GM23248 (cell line): Measurements from ENCODE around the gene PAM. TPM values are rescaled to one million over a fixed set of nuclear protein-coding genes. Genes with fewer than 3 reads are reported as not detected.
A peak's percentile ranks its signal among the peaks of the same experiment; 100 is the strongest.

Experiments
- DNase-seq: peaks from one replicate; pipeline ENCODE4 v3.0.0-alpha.2; 2015
- H2AFZ ChIP-seq: fragments of 200-600 bp; sonication (generic); 2 replicates; pipeline ENCODE4 v1.6.1; 2016; ENCODE audit warnings: antibody characterized with exemption
- H3F3A ChIP-seq: fragments of 200-600 bp; sonication (generic); 2 replicates; pipeline ENCODE4 v1.6.1; 2016; ENCODE audit warnings: mild to moderate bottlenecking, antibody characterized with exemption, mixed run types; ENCODE audit not compliant: insufficient read depth
- H3K27ac ChIP-seq: fragments of 200-600 bp; sonication (generic); 2 replicates; pipeline ENCODE4 v1.5.1; 2016; ENCODE audit warnings: mild to moderate bottlenecking
- H3K27me3 ChIP-seq: fragments of 200-600 bp; sonication (generic); replicated peaks from 2 replicates; pipeline ENCODE4 v1.6.1; 2016; ENCODE audit warnings: mild to moderate bottlenecking; ENCODE audit not compliant: insufficient read depth
- H3K36me3 ChIP-seq: fragments of 200-600 bp; sonication (generic); 2 replicates; pipeline ENCODE4 v1.6.1; 2016; ENCODE audit warnings: low read depth, mild to moderate bottlenecking
- H3K4me1 ChIP-seq: fragments of 200-600 bp; sonication (generic); 2 replicates; pipeline ENCODE4 v1.6.1; 2016; ENCODE audit warnings: mild to moderate bottlenecking; ENCODE audit not compliant: insufficient read depth
- H3K4me2 ChIP-seq: fragments of 200-600 bp; sonication (generic); one replicate; pipeline ENCODE4 v1.6.1; 2016; ENCODE audit warnings: mild to moderate bottlenecking; ENCODE audit not compliant: unreplicated experiment
- H3K4me3 ChIP-seq: fragments of 200-600 bp; sonication (generic); 2 replicates; pipeline ENCODE4 v1.5.1; 2016; ENCODE audit warnings: mild to moderate bottlenecking
- H3K79me2 ChIP-seq: fragments of 200-600 bp; sonication (generic); 2 replicates; pipeline ENCODE4 v1.6.1; 2016; ENCODE audit warnings: mild to moderate bottlenecking; ENCODE audit not compliant: insufficient read depth
- H3K9ac ChIP-seq: fragments of 200-600 bp; sonication (generic); 2 replicates; pipeline ENCODE4 v1.6.1; 2016; ENCODE audit warnings: mild to moderate bottlenecking
- H3K9me2 ChIP-seq: fragments of 200-600 bp; sonication (generic); 2 replicates; pipeline ENCODE4 v1.6.1; 2016; ENCODE audit warnings: mixed run types, mild to moderate bottlenecking, moderate library complexity; ENCODE audit not compliant: insufficient read depth
- H3K9me3 ChIP-seq: fragments of 200-600 bp; sonication (generic); one replicate; pipeline ENCODE4 v1.6.1; 2017; ENCODE audit warnings: low read depth
- H4K20me1 ChIP-seq: fragments of 200-600 bp; sonication (generic); 2 replicates; pipeline ENCODE4 v1.6.0; 2016; ENCODE audit not compliant: insufficient read depth
- EZH2 ChIP-seq: fragments of 200-600 bp; sonication (generic); IDR thresholded peaks from 2 replicates; pipeline ENCODE4 v1.6.1; 2018; ENCODE audit warnings: antibody characterized with exemption, mild to moderate bottlenecking; ENCODE audit not compliant: insufficient read depth, poor library complexity, severe bottlenecking
- EZH2phosphoT487 ChIP-seq: fragments of 200-600 bp; sonication (generic); IDR thresholded peaks from 2 replicates; pipeline ENCODE4 v1.6.1; 2018; ENCODE audit warnings: antibody characterized with exemption, moderate library complexity, mild to moderate bottlenecking, low read depth; ENCODE audit not compliant: insufficient read depth
- WGBS, 2 experiments: methylation state at CpG; one replicate each; pipeline ENCODE4 v1.1.6; 2015 to 2017; ENCODE audit warnings: low lambda C conversion rate in 2 of 2, low coverage in 1 of 2; ENCODE audit errors: missing lambda C conversion rate in 2 of 2; 5-methylcytosine and 5-hydroxymethylcytosine counted together
- in situ Hi-C: fragments of 300-500 bp; cut with MboI; formaldehyde crosslinking; loops from 2 replicates; pipeline ENCODE4 v1.15.0; 2020
- polyA plus RNA-seq: library from polyadenylated mRNA; unstranded; fragments of >200 nt; fragmentation: Nextera tagmentation; extraction: Ambion mirVana; gene quantifications from 2 replicates; pipeline ENCODE4 v1.2.1, GENCODE V29; 2016
- total RNA-seq: library from RNA; depleted of rRNA; stranded (reverse); fragments of >200 nt; shearing (Covaris generic); gene quantifications from 2 replicates; pipeline ENCODE4 v1.2.3, GENCODE V29; 2014

The PAM gene
- total and polyA plus RNA-seq, 2 experiments from 2014 or later = 429 to 499 TPM

DNA sequence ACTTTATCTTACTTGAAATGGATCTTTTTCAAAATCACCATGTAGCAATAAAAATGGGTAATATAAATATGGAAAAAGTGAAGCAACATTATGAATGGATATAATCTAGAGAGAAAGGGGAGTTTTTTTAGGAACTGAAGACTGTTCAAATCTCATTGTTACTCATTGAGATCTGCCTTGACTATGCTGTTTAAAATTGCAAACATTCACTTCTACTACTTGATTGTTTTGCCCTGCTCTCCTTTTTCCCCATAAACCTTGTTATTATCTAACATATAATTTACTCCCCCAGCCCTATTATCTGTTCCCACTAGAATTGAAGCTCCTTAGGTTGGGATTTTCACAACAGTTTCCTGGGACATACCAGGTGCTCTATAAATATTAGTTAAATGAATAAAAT is 22.0 kb downstream of the PAM start:
- TF ChIP-seq EZH2 = no peak
- no peak for TF ChIP-seq EZH2phosphoT487
- Histone ChIP-seq H3K27ac (no peak overlapping the region), H3K9me2 (no peaks in the 10 kb centered on the region), H3K9ac (no peak overlapping the region), H4K20me1 (peaks cover 7% of the 10 kb centered on the region; the same call in 1 of the 2 replicates), H3F3A (peaks cover 4% of the 10 kb centered on the region; the same call in 1 of the 2 replicates), H3K4me2 (no peak overlapping the region), H2AFZ (no peak overlapping the region), H3K79me2 (peaks cover 82% of the 10 kb centered on the region), H3K27me3 (no peaks in the 10 kb centered on the region), H3K36me3 (no peaks in the 10 kb centered on the region), H3K9me3 (no peaks in the 10 kb centered on the region), H3K4me3 (no peak overlapping the region), H3K4me1 (peaks cover 22% of the 10 kb centered on the region)
- DNase-seq = no peak
- in situ Hi-C loops = loop anchor here (10.0 kb wide), 1 partner anchor 92 kb away; no protein-coding TSS in a partner anchor

DNA sequence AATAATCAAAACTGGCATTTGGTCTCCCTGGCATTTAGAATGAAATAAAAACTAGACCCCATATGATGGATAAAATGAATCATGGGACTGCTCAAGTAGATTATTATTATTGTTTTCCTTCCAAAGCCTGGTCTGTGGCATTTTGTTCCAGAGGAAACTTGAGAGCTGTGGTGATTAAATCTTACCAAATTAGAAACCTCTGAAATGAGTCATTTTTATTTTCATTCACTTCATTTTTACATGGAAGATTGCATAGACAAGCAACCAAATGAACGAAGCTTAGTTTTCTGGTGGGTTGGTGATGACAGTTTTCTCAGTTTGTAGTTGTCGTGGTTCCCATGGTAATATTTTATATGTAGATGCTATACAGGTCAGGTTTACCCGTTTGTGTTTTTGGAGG is 23.4 kb downstream of the PAM start:
- no peaks in the 10 kb centered on the region for H3K9me3 ChIP-seq
- peak; percentile 88 for DNase-seq
- no peaks in the 10 kb centered on the region for H3K9me2 ChIP-seq
- H3K36me3 ChIP-seq = no peaks in the 10 kb centered on the region
- 0 out of 2 replicates have a peak, but pooled peaks cover 4% of the 10 kb centered on the region for H4K20me1 ChIP-seq
- in situ Hi-C loops = loop anchor here (10.0 kb wide), 1 partner anchor 94 kb away; no protein-coding TSS in a partner anchor
- H3K4me2 ChIP-seq = peak overlapping the region; percentile 74
- WGBS, 2 experiments = 2 to 3% methylated on average over 3 of the region's 3 CpGs
- H3K4me3 ChIP-seq = peak overlapping the region; percentile 34; the same call in 1 of the 2 replicates
- peaks cover 4% of the 10 kb centered on the region; the same call in 1 of the 2 replicates for H3F3A ChIP-seq
- no peak overlapping the region for H2AFZ ChIP-seq
- TF ChIP-seq EZH2phosphoT487 (no peak), EZH2 (no peak)
- H3K9ac ChIP-seq = peak overlapping the region; percentile 45
- H3K27ac ChIP-seq = peak overlapping the region; percentile 72
- peaks cover 83% of the 10 kb centered on the region for H3K79me2 ChIP-seq
- peaks cover 19% of the 10 kb centered on the region for H3K4me1 ChIP-seq
- no peaks in the 10 kb centered on the region for H3K27me3 ChIP-seq

DNA sequence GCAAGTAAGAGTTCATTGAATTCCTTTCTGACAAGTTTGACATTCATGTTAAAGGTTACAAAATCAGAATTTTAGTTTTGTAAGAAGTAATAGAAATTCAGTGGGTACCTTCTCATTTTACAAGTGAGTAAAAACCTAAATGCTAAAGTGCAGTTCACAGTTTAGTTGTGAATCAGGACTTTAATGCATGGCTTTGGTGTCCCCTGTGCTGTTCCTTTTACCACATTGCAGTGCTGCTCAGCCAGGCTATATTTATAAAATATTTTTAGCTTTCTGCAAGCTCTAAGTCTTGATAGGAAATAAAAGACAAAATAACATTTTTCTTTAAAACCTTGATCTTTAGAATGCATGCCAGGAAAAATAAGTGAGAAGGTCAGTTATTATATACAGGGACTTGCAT is 26.3 kb downstream of the PAM start:
- H3K9ac ChIP-seq = no peak overlapping the region
- no peaks in the 10 kb centered on the region for H3K36me3 ChIP-seq
- no peak overlapping the region for H3K4me3 ChIP-seq
- H3K9me3 ChIP-seq = no peaks in the 10 kb centered on the region
- H4K20me1 ChIP-seq = no peaks in the 10 kb centered on the region
- no peak overlapping the region for H3K4me2 ChIP-seq
- H3K4me1 ChIP-seq = peaks cover 19% of the 10 kb centered on the region
- no peak for TF ChIP-seq EZH2phosphoT487
- TF ChIP-seq EZH2 = no peak
- H3K27ac ChIP-seq = no peak overlapping the region
- no peaks in the 10 kb centered on the region for H3K9me2 ChIP-seq
- peaks cover 4% of the 10 kb centered on the region; the same call in 1 of the 2 replicates for H3F3A ChIP-seq
- H2AFZ ChIP-seq = no peak overlapping the region
- H3K79me2 ChIP-seq = peaks cover 81% of the 10 kb centered on the region
- in situ Hi-C loops = no loop called here
- H3K27me3 ChIP-seq = no peaks in the 10 kb centered on the region
- DNase-seq = no peak

DNA sequence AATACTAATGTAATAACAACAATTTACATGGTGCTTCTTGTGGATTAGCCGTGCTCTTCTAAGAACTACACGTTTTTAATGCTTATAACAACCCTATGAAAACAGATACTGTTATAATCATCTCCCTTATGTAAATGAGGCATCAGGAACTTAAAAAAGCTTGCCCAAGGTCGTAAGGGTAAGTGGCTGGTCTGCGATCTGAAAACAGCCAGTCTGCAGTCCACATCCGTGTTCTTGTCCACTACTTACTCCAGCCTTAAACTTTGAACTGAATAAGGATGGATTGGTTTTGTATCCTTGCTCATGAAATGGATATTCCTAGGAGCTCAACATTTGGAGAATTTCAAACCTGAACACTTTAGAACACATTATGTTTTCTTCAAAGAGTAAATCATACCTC is 26.7 kb downstream of the PAM start:
- in situ Hi-C loops = no loop called here
- no peak for DNase-seq
- H3K4me2 ChIP-seq = no peak overlapping the region
- no peaks in the 10 kb centered on the region for H3K36me3 ChIP-seq
- no peak overlapping the region for H2AFZ ChIP-seq
- H3K79me2 ChIP-seq = peaks cover 81% of the 10 kb centered on the region
- H3K9me3 ChIP-seq = no peaks in the 10 kb centered on the region
- H3K27ac ChIP-seq = no peak overlapping the region
- no peaks in the 10 kb centered on the region for H3K9me2 ChIP-seq
- H3F3A ChIP-seq = peaks cover 4% of the 10 kb centered on the region; the same call in 1 of the 2 replicates
- no peak overlapping the region for H3K4me3 ChIP-seq
- no peaks in the 10 kb centered on the region for H4K20me1 ChIP-seq
- H3K9ac ChIP-seq = no peak overlapping the region
- TF ChIP-seq EZH2phosphoT487 = no peak
- peaks cover 19% of the 10 kb centered on the region for H3K4me1 ChIP-seq
- 88% methylated on average over 5 of the region's 5 CpGs for WGBS, 2 experiments
- no peaks in the 10 kb centered on the region for H3K27me3 ChIP-seq
